GM18526 (cell line): ENCODE measurements around the gene HYCC1.

Experiments
- POLR2A ChIP-seq: IDR thresholded peaks from 3 replicates; pipeline ENCODE4 v1.6.1; 2011; ENCODE audit not compliant: insufficient read length; ENCODE audit errors: extremely low read depth

The HYCC1 gene

GRCh38 chr7:22995011-22995410, 18.9 kb downstream of the HYCC1 start:
- TF ChIP-seq POLR2A, result no peak

GRCh38 chr7:22992874-22993840, 20.8 kb downstream of the HYCC1 start:
- no peak for TF ChIP-seq POLR2A

DNA sequence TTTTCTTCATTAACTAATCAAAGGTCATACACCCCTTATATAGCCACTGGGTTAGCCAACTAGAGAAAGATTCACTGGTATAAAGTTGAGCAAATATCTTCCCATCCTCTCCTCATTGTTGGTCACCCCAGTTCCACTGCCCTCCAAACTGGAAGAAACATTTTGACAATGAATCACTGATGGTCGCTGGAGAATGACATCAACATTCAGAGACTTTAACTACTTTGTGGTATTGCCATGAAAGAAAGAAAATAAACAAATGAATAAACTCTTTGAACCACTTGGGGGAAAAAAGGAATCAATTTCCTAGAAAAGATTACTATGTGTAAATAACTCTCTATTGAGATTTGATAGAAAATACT, 23.4 kb downstream of the HYCC1 start:
- TF ChIP-seq POLR2A, result no peak

- no peak for TF ChIP-seq POLR2A
Observed at GRCh38 chr7:22989643-22990587, 24.0 kb downstream of the HYCC1 start.

DNA sequence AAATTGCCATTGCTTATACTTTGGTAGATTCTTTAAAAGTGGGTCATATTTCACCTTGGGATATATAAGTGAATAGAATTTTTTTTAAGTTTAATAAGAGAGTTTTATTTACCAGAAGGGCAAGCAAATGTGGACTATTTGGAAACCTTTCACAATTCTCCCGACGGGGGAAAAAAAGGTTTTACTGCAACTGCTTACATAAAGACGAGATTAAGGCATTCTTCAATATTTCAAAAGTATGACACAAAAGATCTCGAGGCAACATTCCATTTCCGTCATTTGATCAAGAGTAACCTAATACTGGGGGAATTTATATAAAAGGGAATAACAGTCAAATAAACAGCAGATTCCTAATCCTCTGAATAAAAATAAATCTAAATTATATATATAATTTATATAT, 28.5 kb downstream of the HYCC1 start:
- TF ChIP-seq POLR2A, result no peak

DNA sequence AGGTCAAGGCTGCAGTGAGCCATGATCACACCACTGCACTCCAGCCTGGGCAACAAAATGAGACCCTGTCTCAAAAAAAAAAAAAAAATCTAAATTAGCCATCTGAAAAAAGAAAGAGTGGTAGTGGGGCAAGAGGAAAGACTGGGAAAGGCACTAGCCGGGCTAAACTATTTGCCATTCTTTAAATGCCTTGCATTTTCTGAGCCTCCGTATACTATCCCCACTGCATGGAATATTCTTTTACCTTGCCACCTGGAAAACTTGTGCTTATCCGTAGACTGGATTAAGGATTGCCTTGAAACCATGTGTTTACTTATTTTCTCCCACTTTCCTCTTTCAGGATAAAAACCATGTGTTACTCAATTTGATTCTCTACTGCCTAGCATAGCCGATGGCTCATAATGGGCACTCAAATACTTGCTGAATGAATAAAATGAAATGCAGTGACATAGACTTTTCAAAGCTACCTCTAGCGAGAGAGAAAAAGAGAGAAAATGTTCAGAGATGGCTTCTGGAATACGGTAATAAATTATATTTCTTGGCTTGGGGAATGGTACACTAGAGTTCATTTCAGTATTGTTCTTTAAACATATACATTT, 30.6 kb downstream of the HYCC1 start:
- TF ChIP-seq POLR2A, result no peak

DNA sequence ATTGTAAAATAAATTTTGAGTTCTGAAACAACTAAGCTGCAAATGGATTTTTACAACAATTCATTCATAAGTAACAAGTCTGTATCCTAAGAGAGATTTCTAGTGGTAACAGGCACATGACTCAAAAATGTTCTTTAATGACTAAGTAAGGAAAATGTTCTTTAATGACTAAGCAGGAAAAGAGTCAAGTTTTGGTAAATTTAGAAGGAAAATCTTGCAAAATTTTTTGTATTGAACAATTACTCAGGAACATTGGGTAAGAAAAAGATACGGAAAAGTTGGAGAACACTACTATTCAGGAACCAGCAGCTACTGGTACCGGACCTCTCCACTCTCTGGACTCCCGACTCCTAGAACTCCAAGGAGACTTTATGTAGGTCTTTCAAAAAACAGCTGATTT, 33.5 kb downstream of the HYCC1 start:
- TF ChIP-seq POLR2A, result no peak

- no peak for TF ChIP-seq POLR2A
Observed at GRCh38 chr7:22979861-22980260, 34.1 kb downstream of the HYCC1 start.

- TF ChIP-seq POLR2A, result no peak
Observed at GRCh38 chr7:22979251-22979650, 34.7 kb downstream of the HYCC1 start.

- TF ChIP-seq POLR2A, result no peak
Observed at GRCh38 chr7:22972207-22972606, 41.7 kb downstream of the HYCC1 start.

GRCh38 chr7:22969010-22969431, 44.9 kb downstream of the HYCC1 start:
- no peak for TF ChIP-seq POLR2A
